ENCODE results near the gene ZNF248. TPM values are rescaled to one million over a fixed set of nuclear protein-coding genes. Genes with fewer than 3 reads are reported as not detected.

Gene ZNF248
- total RNA-seq, 1 experiment from 2014 or later: 15.1 TPM

- ChIA-PET POLR2A (ENCODE audit: unreplicated experiment) (no interaction called here), CTCF (no interaction called here)
- no peaks in the 10 kb centered on the region for H3K9me2 ChIP-seq (ENCODE audit: insufficient read depth)
- no peaks in the 10 kb centered on the region for H4K20me1 ChIP-seq (ENCODE audit: insufficient read depth)
- H3K27ac ChIP-seq: no peak overlapping the region
- H3K9me3 ChIP-seq (ENCODE audit: insufficient read depth, low read depth): no peaks in the 10 kb centered on the region
- no peaks in the 10 kb centered on the region for H3K36me3 ChIP-seq (ENCODE audit: low read depth)
- TF ChIP-seq, protein P1, sequence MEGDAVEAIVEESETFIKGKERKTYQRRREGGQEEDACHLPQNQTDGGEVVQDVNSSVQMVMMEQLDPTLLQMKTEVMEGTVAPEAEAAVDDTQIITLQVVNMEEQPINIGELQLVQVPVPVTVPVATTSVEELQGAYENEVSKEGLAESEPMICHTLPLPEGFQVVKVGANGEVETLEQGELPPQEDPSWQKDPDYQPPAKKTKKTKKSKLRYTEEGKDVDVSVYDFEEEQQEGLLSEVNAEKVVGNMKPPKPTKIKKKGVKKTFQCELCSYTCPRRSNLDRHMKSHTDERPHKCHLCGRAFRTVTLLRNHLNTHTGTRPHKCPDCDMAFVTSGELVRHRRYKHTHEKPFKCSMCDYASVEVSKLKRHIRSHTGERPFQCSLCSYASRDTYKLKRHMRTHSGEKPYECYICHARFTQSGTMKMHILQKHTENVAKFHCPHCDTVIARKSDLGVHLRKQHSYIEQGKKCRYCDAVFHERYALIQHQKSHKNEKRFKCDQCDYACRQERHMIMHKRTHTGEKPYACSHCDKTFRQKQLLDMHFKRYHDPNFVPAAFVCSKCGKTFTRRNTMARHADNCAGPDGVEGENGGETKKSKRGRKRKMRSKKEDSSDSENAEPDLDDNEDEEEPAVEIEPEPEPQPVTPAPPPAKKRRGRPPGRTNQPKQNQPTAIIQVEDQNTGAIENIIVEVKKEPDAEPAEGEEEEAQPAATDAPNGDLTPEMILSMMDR (conservative IDR thresholded peaks at IDR 0.05): no peak
- TF ChIP-seq EZH2 (IDR thresholded peaks at IDR 0.05; ENCODE audit: low read depth): no peak
- no peak overlapping the region for H3K4me3 ChIP-seq
- H2AFZ ChIP-seq: no peak overlapping the region
- no peak for DNase-seq
- H3F3A ChIP-seq (ENCODE audit: insufficient read depth, low read depth): no peaks in the 10 kb centered on the region
- H3K79me2 ChIP-seq (ENCODE audit: low read depth): no peaks in the 10 kb centered on the region
- BruUV-seq (replicated peaks): no TSS peak
- H3K4me2 ChIP-seq: no peak overlapping the region
- H3K4me1 ChIP-seq (replicated peaks; ENCODE audit: insufficient read depth): no peaks in the 10 kb centered on the region
- H3K27me3 ChIP-seq (ENCODE audit: insufficient read depth, low read depth): no peaks in the 10 kb centered on the region
- intact Hi-C loops (cut with micrococcal nuclease; ENCODE audit: unreplicated experiment): no loop called here
These were observed 14.9 kb upstream of the ZNF248 start for GRCh38 chr10:37872283-37872682.

DNA sequence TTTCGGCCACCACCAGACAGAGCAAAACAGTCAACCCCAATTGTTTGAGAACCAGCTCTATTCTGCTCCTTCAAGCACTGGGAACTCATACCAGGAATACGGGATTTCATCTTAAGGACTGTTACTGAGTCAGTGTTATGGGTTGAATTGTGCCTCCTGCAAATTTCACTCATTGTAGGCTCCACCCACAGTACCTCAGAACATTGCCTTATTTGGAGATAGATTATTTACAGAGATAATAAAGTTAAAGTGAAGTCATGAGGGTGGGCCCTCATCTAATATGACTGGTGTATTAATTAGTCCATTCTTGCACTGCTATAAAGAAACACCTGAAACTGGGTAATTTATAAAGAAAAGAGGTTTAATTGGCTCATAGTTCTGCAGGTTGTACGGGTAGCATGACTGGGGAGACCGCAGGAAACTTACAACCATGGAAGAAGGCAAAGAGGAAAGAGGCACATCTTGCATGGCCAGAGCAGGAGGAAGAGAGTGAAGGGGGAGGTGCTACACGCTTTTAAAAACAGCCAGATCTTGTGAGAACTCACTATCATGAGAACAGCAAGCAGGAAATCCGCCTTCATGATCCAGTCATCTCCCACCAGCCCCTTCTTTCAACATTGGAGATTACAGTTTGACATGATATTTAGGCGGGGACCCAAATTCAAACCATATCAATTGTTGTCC lies 14.3 kb upstream of the ZNF248 start:
- no peak overlapping the region for H3K27ac ChIP-seq
- H4K20me1 ChIP-seq (ENCODE audit: insufficient read depth): no peaks in the 10 kb centered on the region
- intact Hi-C loops (cut with micrococcal nuclease; ENCODE audit: unreplicated experiment): no loop called here
- POLR2A ChIA-PET (ENCODE audit: unreplicated experiment): no interaction called here
- no peaks in the 10 kb centered on the region for H3F3A ChIP-seq (ENCODE audit: insufficient read depth, low read depth)
- H3K79me2 ChIP-seq (ENCODE audit: low read depth): no peaks in the 10 kb centered on the region
- no peaks in the 10 kb centered on the region for H3K27me3 ChIP-seq (ENCODE audit: insufficient read depth, low read depth)
- DNase-seq: no peak
- CTCF ChIA-PET: no interaction called here
- no peaks in the 10 kb centered on the region for H3K9me3 ChIP-seq (ENCODE audit: insufficient read depth, low read depth)
- H3K4me2 ChIP-seq: no peak overlapping the region
- TF ChIP-seq, protein P1 (conservative IDR thresholded peaks at IDR 0.05): no peak
- no peak for TF ChIP-seq EZH2 (IDR thresholded peaks at IDR 0.05; ENCODE audit: low read depth)
- BruUV-seq (replicated peaks): no TSS peak
- H3K36me3 ChIP-seq (ENCODE audit: low read depth): no peaks in the 10 kb centered on the region
- no peak overlapping the region for H3K4me3 ChIP-seq
- no peak overlapping the region for H2AFZ ChIP-seq
- no peaks in the 10 kb centered on the region for H3K4me1 ChIP-seq (replicated peaks; ENCODE audit: insufficient read depth)
- H3K9me2 ChIP-seq (ENCODE audit: insufficient read depth): no peaks in the 10 kb centered on the region

GRCh38 chr10:37871143-37871542 lies 13.7 kb upstream of the ZNF248 start:
- TF ChIP-seq, protein P1 (conservative IDR thresholded peaks at IDR 0.05): no peak
- TF ChIP-seq EZH2 (IDR thresholded peaks at IDR 0.05; ENCODE audit: low read depth): no peak
- Histone ChIP-seq H3K4me3 (no peak overlapping the region), H3K79me2 (ENCODE audit: low read depth) (no peaks in the 10 kb centered on the region), H3K9me3 (ENCODE audit: insufficient read depth, low read depth) (no peaks in the 10 kb centered on the region), H3K27me3 (ENCODE audit: insufficient read depth, low read depth) (no peaks in the 10 kb centered on the region), H3K9me2 (ENCODE audit: insufficient read depth) (no peaks in the 10 kb centered on the region), H3K36me3 (ENCODE audit: low read depth) (no peaks in the 10 kb centered on the region), H3K27ac (no peak overlapping the region), H3K4me1 (replicated peaks; ENCODE audit: insufficient read depth) (no peaks in the 10 kb centered on the region), H4K20me1 (ENCODE audit: insufficient read depth) (no peaks in the 10 kb centered on the region), H3F3A (ENCODE audit: insufficient read depth, low read depth) (no peaks in the 10 kb centered on the region), H3K4me2 (no peak overlapping the region), H2AFZ (no peak overlapping the region)
- intact Hi-C loops (cut with micrococcal nuclease; ENCODE audit: unreplicated experiment): no loop called here
- ChIA-PET CTCF (no interaction called here), POLR2A (ENCODE audit: unreplicated experiment) (no interaction called here)
- DNase-seq: no peak
- BruUV-seq (replicated peaks): no TSS peak

Data from PC-9 (cell line).